ENCODE measurements around the gene UBE2O.
A peak's percentile ranks its signal among the peaks of the same experiment; 100 is the strongest.

The UBE2O gene

DNA sequence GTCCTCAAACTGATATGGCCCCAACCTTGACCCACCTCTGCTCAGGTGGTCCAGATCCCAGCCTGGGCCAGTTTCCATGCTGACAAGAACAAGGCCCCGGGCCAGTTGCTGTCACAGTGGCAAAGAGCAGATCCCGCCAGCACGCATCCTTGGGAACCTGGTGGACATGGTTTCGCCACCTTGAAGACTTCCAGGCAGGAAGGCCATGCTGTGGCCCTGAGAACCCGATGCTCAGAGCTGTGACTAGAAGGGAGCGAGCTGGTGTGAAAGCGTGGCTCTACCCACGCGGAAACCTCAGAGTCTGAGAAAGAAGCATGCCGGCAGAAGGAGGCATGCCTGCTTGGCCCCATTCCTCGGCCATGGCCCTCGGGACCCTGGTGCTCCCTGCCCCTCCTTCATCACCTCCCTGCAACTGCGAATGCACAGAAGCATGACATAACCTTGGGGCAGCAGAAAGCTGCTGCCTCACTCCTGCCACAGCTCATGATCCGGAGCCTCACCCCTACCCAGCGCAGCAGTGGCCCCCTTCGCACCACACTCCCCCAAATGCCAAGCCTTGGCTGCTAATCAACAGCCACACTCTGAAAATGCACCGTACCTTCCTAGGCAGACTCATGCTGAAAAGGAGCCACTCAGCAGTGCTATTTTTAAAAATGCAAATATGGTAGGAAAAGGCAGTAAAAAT, 33.2 kb downstream of the UBE2O start:
- no peak for DNase-seq (ENCODE audit: extremely low read depth in 1 of 2, low read depth in 1 of 2)

DNA sequence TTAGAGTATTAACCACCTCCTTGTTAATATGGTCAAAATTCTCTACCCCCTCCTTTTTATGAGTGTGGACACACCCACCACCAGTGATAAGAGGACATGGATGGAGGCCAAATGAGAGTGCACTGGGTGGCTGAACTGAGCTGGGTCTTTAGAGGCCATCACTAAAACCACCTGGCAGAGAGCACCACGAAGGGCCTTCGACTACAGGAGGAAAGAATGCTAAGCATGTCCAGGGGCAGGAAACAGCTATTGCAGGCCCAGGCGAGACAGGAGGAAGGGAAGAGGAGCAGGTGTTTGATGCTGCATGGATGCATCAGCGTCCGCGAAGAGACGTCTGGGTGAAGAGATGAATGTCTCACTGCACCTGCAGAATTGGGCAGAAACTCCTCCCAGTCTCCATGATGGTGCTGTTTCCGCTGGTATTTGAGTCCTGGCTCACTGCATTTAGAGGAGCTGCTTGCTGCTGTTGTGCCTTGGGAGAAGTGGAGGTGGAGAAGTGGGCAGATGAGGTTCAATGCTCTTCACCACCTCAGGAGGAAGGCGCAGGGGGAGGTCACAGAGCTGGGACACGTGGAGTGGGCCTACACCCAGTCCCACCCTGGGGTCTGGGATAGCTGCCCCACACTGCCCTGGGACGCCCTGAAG, 35.3 kb downstream of the UBE2O start:
- DNase-seq (ENCODE audit: extremely low read depth in 1 of 2, low read depth in 1 of 2) = no peak

DNA sequence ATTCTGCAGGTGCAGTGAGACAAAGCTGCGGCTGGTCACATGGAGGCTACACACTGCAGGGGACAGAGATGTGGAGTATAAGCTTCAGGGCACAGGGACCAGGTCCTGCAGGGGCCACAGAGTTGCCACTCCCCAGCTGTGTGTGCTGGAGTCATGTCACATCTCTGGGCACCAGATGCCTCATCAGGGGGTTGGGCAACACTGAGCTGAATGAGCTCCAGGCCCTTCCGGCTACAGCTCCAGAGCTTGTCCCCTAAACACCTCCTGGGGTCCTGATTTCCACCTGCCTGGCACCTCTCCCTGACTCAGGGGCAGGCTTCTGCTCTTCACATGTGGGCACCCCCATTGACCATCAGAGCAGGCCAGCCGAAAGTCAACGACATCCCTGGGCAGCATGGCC, 36.1 kb downstream of the UBE2O start:
- no peak for DNase-seq (ENCODE audit: extremely low read depth in 1 of 2, low read depth in 1 of 2)

DNA sequence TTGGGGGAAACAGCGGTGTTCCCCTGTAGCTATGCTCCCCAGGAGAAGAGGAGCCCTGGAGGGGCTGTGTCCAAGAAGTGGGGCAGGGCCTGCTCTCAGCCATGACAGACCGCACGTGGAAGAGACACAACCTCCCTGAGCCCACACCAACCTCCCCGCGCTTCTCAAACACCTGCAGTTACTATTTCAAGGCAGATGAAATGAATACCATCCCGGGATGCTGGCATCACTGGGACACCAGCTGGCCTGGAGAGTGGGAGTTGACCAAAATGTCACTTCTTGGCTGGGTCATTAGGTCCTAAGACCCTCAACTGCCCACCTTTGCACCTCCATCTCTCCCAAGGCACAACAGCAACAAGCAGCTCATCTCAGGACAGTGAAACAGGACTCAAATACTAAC, 36.5 kb downstream of the UBE2O start:
- DNase-seq (ENCODE audit: extremely low read depth in 1 of 2, low read depth in 1 of 2) = no peak

- no peak for DNase-seq (ENCODE audit: extremely low read depth in 1 of 2, low read depth in 1 of 2)
Observed at GRCh38 chr17:76415786-76416185, 37.2 kb downstream of the UBE2O start.

DNA sequence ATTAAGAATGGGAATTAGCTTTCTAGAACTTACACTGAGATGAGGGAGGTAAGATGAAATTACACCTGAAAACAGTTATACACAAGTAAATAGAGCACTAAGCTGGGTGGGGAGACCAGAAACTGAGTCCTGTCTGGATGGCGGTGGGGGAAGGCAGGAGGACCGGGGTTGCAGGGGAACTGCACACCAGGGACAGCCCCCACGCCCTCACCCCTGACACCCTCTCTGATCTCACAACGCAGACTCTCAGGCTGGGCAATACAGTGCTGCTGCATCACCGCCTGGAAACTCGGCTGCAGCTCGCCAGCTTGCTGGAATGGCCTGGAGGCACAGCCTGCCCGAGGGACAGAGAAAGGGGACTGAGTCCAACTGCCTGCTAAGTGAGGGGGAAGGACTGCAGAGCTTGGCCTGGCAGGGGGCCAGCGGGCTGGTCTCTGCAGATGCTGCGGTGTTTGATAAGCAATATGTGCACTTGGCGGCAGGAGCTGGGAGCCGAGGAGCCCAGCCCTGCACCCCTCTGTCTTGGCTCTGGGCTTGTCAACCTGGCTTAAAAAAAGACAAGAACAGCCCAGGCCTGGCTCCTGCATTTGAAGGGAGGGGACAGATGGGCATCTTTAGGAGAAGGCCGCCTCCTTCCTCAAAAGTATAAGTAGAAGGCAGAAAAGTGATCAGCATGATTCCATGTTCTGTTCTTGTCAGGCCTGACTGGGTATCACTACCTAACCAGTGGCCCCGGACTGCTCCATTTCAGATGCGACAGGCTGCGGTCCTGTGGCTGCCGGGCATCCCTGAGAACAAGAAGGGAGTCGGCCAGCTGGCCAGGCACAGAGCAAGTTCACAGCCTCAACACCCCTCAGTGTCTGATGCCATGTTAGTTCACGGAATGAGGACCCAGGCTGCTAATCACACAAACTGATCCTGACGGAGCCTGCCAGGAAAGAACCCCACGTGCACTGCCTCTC, 38.3 kb downstream of the UBE2O start:
- no peak for DNase-seq (ENCODE audit: extremely low read depth in 1 of 2, low read depth in 1 of 2)

DNA sequence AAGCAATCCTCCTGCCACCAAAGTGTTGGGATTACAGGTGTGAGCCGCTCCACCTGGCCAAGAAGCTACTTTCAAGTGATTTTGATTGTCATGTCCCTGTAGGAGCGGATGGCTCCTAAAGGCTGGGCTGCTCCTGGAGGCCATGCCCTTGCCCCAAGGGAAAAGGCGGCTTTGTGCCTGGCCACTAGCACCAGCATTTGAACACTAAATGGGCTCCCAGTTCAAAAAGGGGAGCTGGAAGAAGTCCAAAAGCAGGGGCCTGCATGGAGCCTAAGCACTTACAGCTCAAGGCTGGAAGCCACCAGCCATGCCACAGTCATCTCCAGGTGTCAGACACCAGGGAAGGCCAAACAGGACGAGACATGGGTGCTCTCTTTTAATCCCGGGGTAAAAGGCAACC, 41.7 kb downstream of the UBE2O start:
- no peak for DNase-seq (ENCODE audit: extremely low read depth in 1 of 2, low read depth in 1 of 2)

GRCh38 chr17:76410328-76410965, 42.5 kb downstream of the UBE2O start:
- DNase-seq (ENCODE audit: extremely low read depth in 1 of 2, low read depth in 1 of 2) = no peak

- peak; percentile 40 to 51 for DNase-seq (ENCODE audit: extremely low read depth in 1 of 2, low read depth in 1 of 2)
Observed at GRCh38 chr17:76408037-76408849, 44.7 kb downstream of the UBE2O start.

DNA sequence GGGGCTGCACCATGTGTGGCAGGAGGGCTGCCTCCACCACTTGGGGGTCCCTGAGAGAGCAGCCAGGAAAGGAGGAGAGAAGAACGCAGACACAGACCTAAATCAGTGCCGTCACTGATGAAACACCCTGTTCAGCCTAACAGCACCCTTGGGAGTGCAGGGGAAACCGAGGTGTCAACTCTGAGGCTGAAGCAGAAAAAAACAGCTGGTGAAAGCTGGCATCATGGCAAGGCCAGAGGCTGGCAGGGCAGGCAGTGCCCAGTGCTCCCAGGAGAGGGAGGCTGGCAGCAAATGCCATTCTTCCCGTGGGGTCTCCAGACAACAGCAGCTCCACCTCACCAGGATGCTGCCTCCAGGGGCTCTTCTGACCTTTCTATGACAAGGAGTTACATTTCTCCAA, 45.4 kb downstream of the UBE2O start:
- no peak for DNase-seq (ENCODE audit: extremely low read depth in 1 of 2, low read depth in 1 of 2)

DNA sequence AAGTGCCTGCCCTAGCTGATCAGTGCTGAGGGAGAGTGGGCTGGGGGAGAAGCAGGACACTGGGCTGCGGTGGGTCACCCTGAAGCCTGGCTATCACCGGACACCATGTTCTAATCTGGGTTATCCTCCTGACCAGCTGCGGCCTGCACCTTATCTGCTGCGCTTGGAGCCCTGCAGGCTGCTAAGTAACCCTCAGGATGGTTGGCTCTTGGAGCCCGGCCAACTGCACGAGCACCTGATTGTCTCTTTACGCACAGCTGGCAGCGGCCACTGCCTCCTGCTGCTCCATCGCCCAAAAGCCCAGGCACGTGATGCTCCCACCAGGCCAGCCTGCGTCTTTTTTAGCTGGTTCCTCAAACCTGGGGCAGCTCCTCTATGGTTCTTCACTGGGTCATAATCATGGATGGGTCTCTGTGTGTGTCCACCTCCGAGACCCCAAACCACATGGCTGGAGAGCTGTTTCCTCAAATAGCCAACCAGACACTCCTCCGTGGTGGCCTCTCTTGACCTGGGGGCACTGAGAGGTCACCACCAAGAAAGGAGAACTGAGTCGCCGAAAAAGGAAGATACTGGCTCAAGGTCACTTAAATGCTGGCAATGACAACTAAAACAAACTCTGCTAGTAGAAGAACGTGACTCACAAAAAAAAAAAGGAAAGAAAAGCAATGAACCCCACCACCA, 46.8 kb downstream of the UBE2O start:
- no peak for DNase-seq (ENCODE audit: extremely low read depth in 1 of 2, low read depth in 1 of 2)

GRCh38 chr17:76405607-76405966, 47.4 kb downstream of the UBE2O start:
- DNase-seq (ENCODE audit: extremely low read depth in 1 of 2, low read depth in 1 of 2) = no peak

DNA sequence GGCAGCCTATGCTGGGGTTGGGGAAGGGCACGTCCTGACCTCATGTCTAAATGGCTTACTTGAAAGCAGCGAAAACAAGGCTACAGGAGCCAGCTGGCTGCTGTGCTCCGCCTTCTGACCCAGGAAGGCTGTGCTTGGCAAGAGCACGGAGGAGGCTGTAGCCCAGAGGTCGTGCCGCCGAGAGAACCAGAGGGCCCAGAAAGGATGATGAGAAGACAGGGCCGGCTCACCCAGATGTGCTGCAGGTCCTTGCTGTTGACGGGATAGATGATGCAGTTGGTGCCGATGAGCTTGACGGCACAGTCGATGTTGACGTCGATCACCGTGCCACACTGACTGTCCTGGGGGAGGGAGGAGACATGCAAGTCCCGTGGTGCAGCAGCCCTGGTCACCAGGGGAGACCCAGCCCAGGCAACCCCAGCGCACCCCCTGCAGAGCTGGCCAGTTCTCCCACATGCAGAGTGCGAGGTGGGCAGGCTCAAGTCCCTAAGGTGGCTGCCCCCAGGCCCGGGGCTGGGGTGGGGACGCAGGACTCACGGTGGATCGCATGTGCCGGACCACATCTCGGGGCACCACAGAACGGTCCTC, 47.9 kb downstream of the UBE2O start:
- DNase-seq (ENCODE audit: extremely low read depth in 1 of 2, low read depth in 1 of 2) = no peak

DNA sequence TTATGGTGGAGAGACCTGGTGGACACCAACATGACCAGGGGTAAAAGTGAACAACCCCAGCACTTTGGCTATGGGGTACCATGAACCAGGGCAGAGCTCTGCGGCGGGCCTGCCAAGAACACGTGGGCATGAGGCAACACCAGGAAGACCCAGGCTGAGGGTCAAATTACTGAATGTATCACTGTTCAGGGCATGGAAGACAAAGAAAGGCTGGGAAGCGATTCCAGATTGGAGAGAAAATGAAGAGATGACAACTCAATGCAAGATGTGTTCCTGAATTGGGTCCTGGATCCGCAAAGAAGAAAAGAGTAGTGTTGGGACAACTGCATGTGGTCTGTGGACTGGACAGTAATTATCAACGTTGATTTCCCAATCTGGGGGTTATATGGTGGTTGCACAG, 48.7 kb downstream of the UBE2O start:
- no peak for DNase-seq (ENCODE audit: extremely low read depth in 1 of 2, low read depth in 1 of 2)

GRCh38 chr17:76402711-76403110, 50.2 kb downstream of the UBE2O start:
- DNase-seq (ENCODE audit: extremely low read depth in 1 of 2, low read depth in 1 of 2) = no peak

GRCh38 chr17:76399175-76400172, 53.5 kb downstream of the UBE2O start:
- DNase-seq (ENCODE audit: extremely low read depth in 1 of 2, low read depth in 1 of 2) = no peak

GRCh38 chr17:76398523-76399174, 54.3 kb downstream of the UBE2O start:
- no peak for DNase-seq (ENCODE audit: extremely low read depth in 1 of 2, low read depth in 1 of 2)
